Glutamatergic neuron (in vitro differentiated cells): ENCODE measurements around the gene GLI1. TPM values are rescaled to one million over a fixed set of nuclear protein-coding genes. Genes with fewer than 3 reads are reported as not detected.
A peak's percentile ranks its signal among the peaks of the same experiment; 100 is the strongest.

ENCODE experiments used
- DNase-seq: peaks from one replicate; pipeline ENCODE4 v3.0.0; 2022
- H3K27ac Mint-ChIP-seq: one replicate; pipeline ENCODE4 v1.8.0; 2020; ENCODE audit warnings: mild to moderate bottlenecking, mixed read lengths, inconsistent platforms; ENCODE audit not compliant: unreplicated experiment
- H3K27me3 Mint-ChIP-seq: one replicate; pipeline ENCODE4 v1.8.0; 2020; ENCODE audit warnings: mild to moderate bottlenecking, moderate library complexity, mixed read lengths, inconsistent platforms; ENCODE audit not compliant: unreplicated experiment
- H3K36me3 Mint-ChIP-seq: one replicate; pipeline ENCODE4 v1.8.0; 2020; ENCODE audit warnings: mild to moderate bottlenecking, mixed read lengths, inconsistent platforms; ENCODE audit not compliant: unreplicated experiment
- H3K4me1 Mint-ChIP-seq: one replicate; pipeline ENCODE4 v1.8.0; 2020; ENCODE audit warnings: mild to moderate bottlenecking, low read depth, mixed read lengths, inconsistent platforms; ENCODE audit not compliant: unreplicated experiment
- H3K4me3 Mint-ChIP-seq: one replicate; pipeline ENCODE4 v1.8.0; 2020; ENCODE audit warnings: mild to moderate bottlenecking, mixed read lengths, inconsistent platforms; ENCODE audit not compliant: unreplicated experiment
- H3K9me3 Mint-ChIP-seq: one replicate; pipeline ENCODE4 v1.8.0; 2020; ENCODE audit warnings: mild to moderate bottlenecking, moderate library complexity, mixed read lengths, inconsistent platforms; ENCODE audit not compliant: unreplicated experiment
- CTCF ChIP-seq: fragments of 200-600 bp; sonication (generic); IDR thresholded peaks from one replicate; pipeline ENCODE4 v1.5.0; 2021; ENCODE audit not compliant: partially characterized antibody, unreplicated experiment
- total RNA-seq: library from RNA; stranded (reverse); fragmentation: NEBNext Ultra II Directional; extraction: Animal tissue kit (Norgen Biotek cat#: 25700); gene quantifications from one replicate; pipeline ENCODE4 v1.2.1, GENCODE V29; 2021; ENCODE audit not compliant: unreplicated experiment

The GLI1 gene
- total RNA-seq, 1 donor from 2014 or later, result 2.3 TPM

GRCh38 chr12:57465030-57465746 lies 5.6 kb downstream of the GLI1 start:
- no peak for TF ChIP-seq CTCF
- no peak overlapping the region for H3K27ac Mint-ChIP-seq

GRCh38 chr12:57465747-57466505 lies 6.3 kb downstream of the GLI1 start:
- Mint-ChIP-seq H3K36me3 (peaks cover 5% of the 10 kb centered on the region), H3K4me1 (peaks cover 4% of the 10 kb centered on the region), H3K9me3 (peaks cover 9% of the 10 kb centered on the region), H3K4me3 (no peak overlapping the region), H3K27me3 (peaks cover 19% of the 10 kb centered on the region), H3K27ac (no peak overlapping the region)
- no peak for DNase-seq
- TF ChIP-seq CTCF, result no peak

More at GRCh38 chr12:57465030-57465746, 5.6 kb downstream of the GLI1 start:
- Mint-ChIP-seq H3K27me3 (peaks cover 23% of the 10 kb centered on the region), H3K9me3 (peaks cover 10% of the 10 kb centered on the region), H3K36me3 (peaks cover 5% of the 10 kb centered on the region), H3K4me3 (no peak overlapping the region), H3K4me1 (peaks cover 8% of the 10 kb centered on the region)
- no peak for DNase-seq

GRCh38 chr12:57467212-57467874 lies 7.8 kb downstream of the GLI1 start:
- H3K4me3 Mint-ChIP-seq, result peak overlapping the region; percentile 0
- no peak for DNase-seq
- H3K36me3 Mint-ChIP-seq, result peaks cover 5% of the 10 kb centered on the region
- peak overlapping the region; percentile 29 for H3K27ac Mint-ChIP-seq
- H3K27me3 Mint-ChIP-seq, result peaks cover 17% of the 10 kb centered on the region
- H3K9me3 Mint-ChIP-seq, result peaks cover 8% of the 10 kb centered on the region
- H3K4me1 Mint-ChIP-seq, result peaks cover 4% of the 10 kb centered on the region
- no peak for TF ChIP-seq CTCF

GRCh38 chr12:57467915-57468314 lies 8.3 kb downstream of the GLI1 start:
- no peak for TF ChIP-seq CTCF
- Mint-ChIP-seq H3K4me3 (peak overlapping the region; percentile 0), H3K27ac (no peak overlapping the region), H3K4me1 (peaks cover under 1% of the 10 kb centered on the region), H3K9me3 (peaks cover 4% of the 10 kb centered on the region), H3K36me3 (peaks cover 9% of the 10 kb centered on the region), H3K27me3 (peaks cover 14% of the 10 kb centered on the region)
- DNase-seq, result no peak
